Activated CD4-positive, alpha-beta T cell treated with anti-CD3 and anti-CD28 coated beads for 24 hours (primary cell): Measurements from ENCODE around the gene ARMS2.

Experiments
- DNase-seq, 2 donors: peaks; one replicate each; pipeline ENCODE4 v3.0.0-alpha.2; 2020; ENCODE audit warnings: low read depth in 2 of 2

Gene ARMS2

DNA sequence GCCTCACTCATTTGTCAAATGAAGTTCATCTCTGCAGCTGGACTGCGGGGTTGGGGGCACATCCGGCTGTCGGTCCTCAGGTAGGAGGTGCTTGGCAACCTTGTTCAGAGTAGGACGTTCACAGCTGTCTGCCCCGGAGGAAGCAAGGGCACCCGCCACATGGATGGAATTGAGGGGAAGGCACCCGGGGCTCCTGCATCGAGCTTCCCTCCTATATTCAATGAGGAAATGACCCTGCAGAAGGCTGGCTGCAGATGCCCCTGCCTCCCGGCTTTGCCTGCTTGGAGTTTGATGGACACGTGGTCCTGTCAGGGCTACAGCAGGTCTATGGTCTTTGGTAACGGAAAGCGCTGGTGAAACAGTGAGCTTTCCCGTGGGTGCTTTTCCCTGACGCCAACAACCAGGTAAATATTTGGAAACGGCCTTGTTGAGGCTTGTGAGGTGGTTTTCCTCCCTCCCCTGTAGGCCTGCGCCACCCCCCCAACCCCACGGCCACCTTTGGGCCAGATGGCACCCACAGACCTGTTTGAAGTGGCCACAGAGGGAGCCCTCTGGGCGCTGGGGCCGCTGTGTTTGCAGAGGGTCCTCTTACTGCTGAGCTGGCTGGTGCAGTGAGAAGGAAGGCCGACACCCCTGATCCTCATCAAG is 39.8 kb downstream of the ARMS2 start:
- no peak for DNase-seq

GRCh38 chr10:122494833-122495232 is 40.4 kb downstream of the ARMS2 start:
- DNase-seq: no peak

DNA sequence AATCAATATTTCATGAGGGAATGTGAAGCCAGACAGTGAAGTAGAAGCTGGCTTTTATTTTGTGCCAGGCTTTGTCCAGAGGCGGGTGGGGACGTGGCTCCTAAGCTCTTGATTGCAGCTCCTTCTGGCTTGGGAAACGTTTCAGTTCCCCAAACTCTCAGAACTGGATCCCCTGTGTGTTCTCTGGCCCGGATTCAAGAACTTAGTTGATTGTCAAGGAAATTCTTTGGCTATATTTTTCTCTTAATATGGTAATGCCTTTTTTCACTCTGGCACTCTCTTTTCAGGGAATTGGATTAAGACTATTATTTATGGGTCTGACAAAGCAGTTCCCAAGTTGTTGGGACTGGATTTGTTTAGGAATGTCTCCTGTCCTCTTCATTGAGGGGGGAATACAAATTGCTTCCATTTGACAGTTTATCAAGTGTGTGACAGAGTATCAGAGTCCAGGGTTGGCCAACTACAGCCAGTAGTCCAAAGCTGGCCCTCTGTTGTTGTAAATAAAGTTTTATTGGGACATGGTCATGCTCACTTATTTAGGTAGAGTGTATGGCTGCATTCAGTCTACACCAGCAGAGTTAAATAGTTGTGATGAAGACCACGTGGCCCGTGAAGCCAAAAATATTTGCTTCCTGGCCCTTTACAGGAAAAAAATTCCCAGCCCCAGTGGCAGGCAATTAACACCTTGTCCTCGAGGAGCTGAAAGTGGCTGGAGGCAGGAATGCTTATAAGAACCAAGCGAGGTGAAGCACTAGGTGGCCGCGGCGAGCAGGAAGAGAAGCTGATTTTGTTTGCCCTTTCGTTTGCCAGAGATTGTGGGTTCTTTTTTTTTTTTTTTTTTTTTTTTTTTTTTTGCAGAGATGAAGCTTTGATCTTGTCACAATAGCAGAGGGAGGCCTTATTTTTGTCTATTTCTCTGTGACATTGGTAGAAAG is 41.2 kb downstream of the ARMS2 start:
- DNase-seq: no peak

- DNase-seq: no peak
Observed at GRCh38 chr10:122497241-122497640, 42.8 kb downstream of the ARMS2 start.

DNA sequence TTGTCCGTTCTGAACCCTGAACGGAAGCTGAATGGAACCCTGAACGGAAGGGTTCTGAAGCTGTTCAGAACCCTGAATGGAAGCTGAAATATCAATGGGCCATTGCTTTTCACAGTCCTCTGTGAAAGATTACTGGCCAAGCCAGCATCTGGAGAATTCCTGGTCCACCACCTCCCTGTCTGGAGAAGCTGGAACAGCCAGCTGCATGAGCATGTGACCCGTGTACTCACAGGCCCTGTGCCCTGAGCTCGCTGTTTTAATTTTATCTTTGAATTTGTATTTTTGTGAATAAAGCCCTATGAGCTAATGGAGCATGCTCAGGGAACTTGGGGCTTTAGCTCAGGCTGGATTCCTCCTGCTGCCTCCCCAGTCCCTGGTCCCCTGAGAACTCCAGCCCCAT is 44.1 kb downstream of the ARMS2 start:
- no peak for DNase-seq

DNA sequence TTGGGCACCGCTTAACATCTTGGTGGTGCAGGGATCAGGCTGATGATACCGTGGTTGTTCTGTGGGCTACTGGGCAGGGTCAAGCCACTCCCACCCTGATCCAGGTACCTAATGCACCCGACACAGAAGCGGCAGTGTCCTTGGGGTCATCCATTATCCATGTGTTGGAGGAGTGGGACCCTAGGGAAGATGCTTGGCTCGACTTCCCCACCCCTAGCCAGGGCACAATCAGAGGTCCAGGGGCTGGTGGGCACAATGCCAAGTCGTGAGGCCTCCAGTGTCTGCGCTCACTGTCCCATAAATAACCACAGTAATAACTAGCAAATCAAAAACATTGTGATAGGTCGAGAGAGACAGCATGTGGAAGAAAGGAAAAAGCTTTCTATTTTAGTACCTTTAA is 44.6 kb downstream of the ARMS2 start:
- no peak for DNase-seq

DNA sequence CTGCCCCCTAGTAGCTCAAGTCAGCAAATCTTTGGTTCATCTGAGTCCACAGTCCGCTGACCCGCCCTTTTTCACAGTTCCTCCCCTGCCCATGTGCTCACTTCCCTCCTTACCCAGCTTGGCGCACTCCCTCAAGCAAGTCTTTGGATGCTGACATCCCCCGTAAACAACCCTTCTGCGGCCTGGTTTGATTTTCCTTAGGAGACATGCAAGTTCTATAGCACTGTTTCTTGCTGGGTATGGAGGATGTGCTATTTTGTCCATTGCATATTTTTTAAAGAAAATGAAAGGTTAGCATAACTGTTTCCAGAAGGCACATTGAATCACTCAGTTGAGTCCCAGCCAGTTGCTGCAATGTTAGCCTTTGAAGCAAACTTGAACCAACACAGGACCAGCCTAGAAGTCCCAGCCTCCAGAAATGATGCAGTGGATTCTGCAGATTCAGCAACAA is 45.1 kb downstream of the ARMS2 start:
- no peak for DNase-seq

DNA sequence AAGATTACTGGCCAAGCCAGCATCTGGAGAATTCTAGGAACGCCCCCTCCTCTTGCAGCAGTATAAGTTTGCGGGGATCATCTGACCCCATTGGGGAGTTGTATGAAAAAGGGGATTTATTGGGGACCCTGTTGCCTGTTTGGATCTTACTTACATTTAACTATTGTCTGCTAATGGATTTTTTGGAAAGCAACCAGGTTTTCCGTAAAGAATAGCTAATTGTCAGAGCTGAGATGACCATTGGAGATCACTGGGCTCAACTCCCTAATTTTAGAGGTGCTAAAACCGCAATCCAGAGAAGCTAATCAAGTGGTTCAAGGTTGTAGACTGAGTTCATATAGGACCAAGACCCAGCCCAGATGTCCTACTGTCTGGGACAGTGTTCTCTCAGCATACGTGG is 45.7 kb downstream of the ARMS2 start:
- no peak for DNase-seq

GRCh38 chr10:122500726-122501125 is 46.3 kb downstream of the ARMS2 start:
- no peak for DNase-seq

DNA sequence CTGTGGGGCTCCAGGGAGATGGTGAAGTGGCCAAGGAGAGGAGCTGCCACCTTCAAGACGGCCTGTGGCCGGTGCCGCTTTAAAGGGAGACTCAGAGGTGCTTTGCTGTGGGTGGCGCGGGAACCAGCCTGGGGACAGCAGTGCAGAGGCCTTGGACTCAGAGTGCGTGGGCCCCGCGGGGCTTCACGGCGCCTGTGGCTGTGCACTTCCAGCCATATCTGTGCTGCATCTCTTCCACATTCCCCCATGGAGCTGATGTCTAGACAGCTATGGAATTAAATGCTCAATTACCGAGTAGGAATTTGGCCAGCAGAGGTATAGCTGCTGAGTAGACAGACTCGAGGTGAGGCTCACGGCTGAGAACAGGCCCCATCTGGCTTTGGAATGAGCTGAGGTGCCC is 48.6 kb downstream of the ARMS2 start:
- DNase-seq: no peak

GRCh38 chr10:122503886-122504609 is 49.6 kb downstream of the ARMS2 start:
- DNase-seq: no peak

DNA sequence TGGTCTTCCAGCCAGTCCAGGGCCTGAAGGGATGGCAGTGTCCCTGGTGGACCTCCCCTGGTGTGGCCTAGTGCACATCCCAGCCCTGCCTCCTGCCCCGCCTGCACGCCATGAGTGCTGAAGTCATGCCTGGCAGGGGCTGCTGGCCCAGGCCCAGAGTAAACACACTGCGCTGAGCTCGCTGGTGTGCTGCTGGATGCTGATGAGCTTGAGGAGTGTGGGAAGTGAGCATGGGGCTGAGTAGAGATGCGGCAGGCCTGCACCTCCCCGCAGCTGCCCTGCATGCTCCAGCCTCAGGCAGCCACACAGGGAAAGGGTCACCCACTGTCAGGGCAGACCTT is 50.1 kb downstream of the ARMS2 start:
- no peak for DNase-seq

DNA sequence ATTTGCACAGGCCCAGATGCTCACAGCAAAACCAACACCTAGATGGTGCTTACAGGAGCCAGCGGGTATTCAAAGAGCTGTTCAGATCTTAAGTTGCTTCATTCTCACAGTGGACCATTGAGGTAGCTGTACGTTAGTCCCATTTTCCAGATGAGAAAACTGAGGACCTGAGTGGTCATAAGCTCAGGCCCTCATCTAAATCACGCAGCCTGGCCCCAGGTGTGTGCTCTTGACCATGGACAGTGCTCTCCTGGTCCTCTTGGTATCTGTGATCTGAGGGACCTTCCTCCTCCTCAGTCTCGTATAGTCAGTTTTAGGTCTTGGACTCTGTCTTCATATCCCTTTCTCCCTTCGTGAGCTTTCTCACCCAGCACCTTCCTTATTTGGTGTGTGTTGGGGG is 50.6 kb downstream of the ARMS2 start:
- no peak for DNase-seq

DNA sequence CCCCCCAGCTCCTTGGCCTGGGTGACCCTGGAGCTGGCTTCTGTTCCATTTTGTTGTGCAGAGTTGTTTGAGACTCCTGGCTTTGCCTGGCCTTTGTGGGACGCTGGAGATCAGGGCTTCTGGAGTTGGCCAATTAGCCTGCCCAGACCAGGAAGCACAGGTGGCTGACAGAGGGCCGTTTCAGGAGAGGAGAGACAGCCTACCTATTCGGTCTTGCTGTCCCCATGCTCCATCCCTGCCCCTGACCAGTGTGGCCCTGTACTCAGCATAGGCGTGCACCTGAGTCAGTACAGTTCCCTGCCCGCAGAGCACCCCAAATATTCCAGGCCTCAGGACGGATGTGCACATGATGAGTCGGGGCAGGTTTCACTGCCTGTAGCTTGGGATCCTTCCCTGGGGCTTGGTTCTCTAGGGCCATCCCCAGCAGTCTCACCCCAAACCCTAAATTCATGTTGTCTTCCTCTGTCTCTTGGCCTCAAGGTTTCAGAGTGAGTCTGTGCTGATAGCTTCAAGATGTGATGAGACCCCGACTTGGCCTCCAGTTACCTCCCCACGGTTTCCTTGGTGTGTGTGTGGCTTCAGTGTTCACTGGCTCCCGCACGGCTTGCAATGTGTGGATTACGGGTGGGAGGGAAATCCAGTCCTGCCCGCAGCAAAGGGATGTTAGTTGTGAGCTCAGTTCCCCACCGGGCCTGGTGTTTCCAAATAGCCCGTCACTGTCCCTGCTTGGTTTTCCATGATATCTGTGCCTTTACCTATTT is 51.6 kb downstream of the ARMS2 start:
- no peak for DNase-seq
